PC-9 (cell line): ENCODE data around the gene GAK. TPM values are rescaled to one million over a fixed set of nuclear protein-coding genes. Genes with fewer than 3 reads are reported as not detected.
"Not testable (repeated sequence)": the region's sequence is repeated elsewhere in the genome, so short reads cannot be mapped to it uniquely, and the experiment has no call there.

Experiments used
- BruUV-seq: library from RNA; stranded (reverse); fragments of 400-500 nt; replicated peaks from 2 replicates; lab custom pipeline; 2021; lab: Mats Ljungman, UMichigan
- CTCF ChIA-PET: fragments of 300-600 bp; sonication (Branson Sonifier 250); formaldehyde crosslinking; loops from one replicate; lab custom pipeline; 2022; ENCODE audit warnings: antibody characterized with exemption; lab: Charles Lee
- POLR2A ChIA-PET: fragments of 300-600 bp; sonication (Branson Sonifier 250); formaldehyde crosslinking; loops from one replicate; lab custom pipeline; 2022; ENCODE audit warnings: antibody characterized with exemption; ENCODE audit not compliant: unreplicated experiment; lab: Charles Lee
- DNase-seq, 2 experiments: peaks; one replicate each; pipeline versions ENCODE4 v3.0.0 to v3.0.0-alpha.2; 2015 to 2022; ENCODE audit warnings: mixed read lengths in 1 of 2
- H2AFZ ChIP-seq: fragments of 200-600 bp; sonication (generic); 2 replicates; pipeline ENCODE4 v1.8.1; 2017; ENCODE audit warnings: antibody characterized with exemption
- H3F3A ChIP-seq: fragments of 200-600 bp; sonication (generic); 2 replicates; pipeline ENCODE4 v1.8.1; 2017; ENCODE audit warnings: antibody characterized with exemption, mild to moderate bottlenecking, low read depth; ENCODE audit not compliant: insufficient read depth
- H3K27ac ChIP-seq: fragments of 200-600 bp; sonication (generic); 2 replicates; pipeline ENCODE4 v1.6.1; 2016; ENCODE audit warnings: mixed run types
- H3K27me3 ChIP-seq: fragments of 200-600 bp; sonication (generic); 2 replicates; pipeline ENCODE4 v1.6.1; 2016; ENCODE audit warnings: low read depth, mixed run types; ENCODE audit not compliant: insufficient read depth
- H3K36me3 ChIP-seq: fragments of 200-600 bp; sonication (generic); 2 replicates; pipeline ENCODE4 v1.6.1; 2016; ENCODE audit warnings: low read depth, mixed run types
- H3K4me1 ChIP-seq: fragments of 200-600 bp; sonication (generic); replicated peaks from 2 replicates; pipeline ENCODE4 v1.6.1; 2016; ENCODE audit warnings: mixed run types; ENCODE audit not compliant: insufficient read depth
- H3K4me2 ChIP-seq: fragments of 200-600 bp; sonication (generic); 2 replicates; pipeline ENCODE4 v1.6.1; 2017; ENCODE audit warnings: mixed run types
- H3K4me3 ChIP-seq: fragments of 200-600 bp; sonication (generic); 2 replicates; pipeline ENCODE4 v1.6.1; 2016; ENCODE audit warnings: mixed run types
- H3K79me2 ChIP-seq: fragments of 200-600 bp; sonication (generic); 2 replicates; pipeline ENCODE4 v1.6.1; 2017; ENCODE audit warnings: low read depth, mixed run types
- H3K9me2 ChIP-seq: fragments of 200-600 bp; sonication (generic); 2 replicates; pipeline ENCODE4 v1.8.1; 2017; ENCODE audit warnings: mild to moderate bottlenecking; ENCODE audit not compliant: insufficient read depth
- H3K9me3 ChIP-seq: fragments of 200-600 bp; sonication (generic); 2 replicates; pipeline ENCODE4 v1.8.1; 2016; ENCODE audit warnings: low read depth; ENCODE audit not compliant: insufficient read depth
- H4K20me1 ChIP-seq: fragments of 200-600 bp; sonication (generic); 2 replicates; pipeline ENCODE4 v1.8.1; 2017; ENCODE audit not compliant: insufficient read depth
- CTCF ChIP-seq: fragments of 200-600 bp; sonication (generic); conservative IDR thresholded peaks from 2 replicates; pipeline ENCODE4 v1.6.1; 2017; ENCODE audit warnings: mixed run types, antibody characterized with exemption, mild to moderate bottlenecking, moderate library complexity
- EZH2 ChIP-seq: fragments of 200-600 bp; sonication (generic); IDR thresholded peaks from 2 replicates; pipeline ENCODE4 v1.8.0; 2017; ENCODE audit warnings: antibody characterized with exemption, low read depth
- intact Hi-C: fragments of 100-400 bp; cut with micrococcal nuclease; formaldehyde crosslinking; loops from one replicate; pipeline ENCODE4 v1.10.0; 2022; ENCODE audit not compliant: unreplicated experiment
- total RNA-seq: library from RNA; stranded (reverse); gene quantifications from 2 replicates; pipeline ENCODE4 v1.2.3, GENCODE V29; 2021

Gene GAK
- total RNA-seq, 1 experiment from 2014 or later, result 114 TPM

GRCh38 chr4:924107-925096 is 7.7 kb downstream of the GAK start:
- H3K4me3 ChIP-seq, result no peak overlapping the region
- intact Hi-C loops, result no loop called here
- no peaks in the 10 kb centered on the region for H3K27me3 ChIP-seq
- no peak overlapping the region for H3K27ac ChIP-seq
- peaks cover 87% of the 10 kb centered on the region for H3K79me2 ChIP-seq
- H3K4me1 ChIP-seq, result peaks cover 4% of the 10 kb centered on the region; the same call in 1 of the 2 replicates
- ChIA-PET CTCF (no interaction called here), POLR2A (no interaction called here)
- no peaks in the 10 kb centered on the region for H3K9me2 ChIP-seq
- peaks cover 83% of the 10 kb centered on the region for H4K20me1 ChIP-seq
- H2AFZ ChIP-seq, result no peak overlapping the region
- H3K4me2 ChIP-seq, result no peak overlapping the region
- H3K36me3 ChIP-seq, result no peaks in the 10 kb centered on the region
- peaks cover 6% of the 10 kb centered on the region; the same call in 1 of the 2 replicates for H3F3A ChIP-seq
- no peak for DNase-seq
- H3K9me3 ChIP-seq, result no peaks in the 10 kb centered on the region
- TF ChIP-seq CTCF (no peak), EZH2 (no peak)
- no TSS peak for BruUV-seq

GRCh38 chr4:921830-922331 is 10.2 kb downstream of the GAK start:
- no peak overlapping the region for H2AFZ ChIP-seq
- no peaks in the 10 kb centered on the region for H3F3A ChIP-seq
- ChIA-PET POLR2A (no interaction called here), CTCF (no interaction called here)
- H3K36me3 ChIP-seq, result no peaks in the 10 kb centered on the region
- no peaks in the 10 kb centered on the region for H3K9me3 ChIP-seq
- no peak overlapping the region for H3K27ac ChIP-seq
- H3K9me2 ChIP-seq, result no peaks in the 10 kb centered on the region
- H3K79me2 ChIP-seq, result peaks cover 90% of the 10 kb centered on the region
- BruUV-seq, result no TSS peak
- peaks cover 80% of the 10 kb centered on the region for H4K20me1 ChIP-seq
- no peak for TF ChIP-seq EZH2
- TF ChIP-seq CTCF, result no peak
- H3K4me1 ChIP-seq, result no peaks in the 10 kb centered on the region
- intact Hi-C loops, result no loop called here
- H3K4me3 ChIP-seq, result no peak overlapping the region
- no peak for DNase-seq
- H3K4me2 ChIP-seq, result no peak overlapping the region
- H3K27me3 ChIP-seq, result no peaks in the 10 kb centered on the region

- CTCF ChIA-PET, H3K9me3 ChIP-seq, BruUV-seq, DNase-seq, H3F3A ChIP-seq, POLR2A ChIA-PET, H3K4me2 ChIP-seq, H2AFZ ChIP-seq, H3K36me3 ChIP-seq, H3K27ac ChIP-seq, intact Hi-C loops, H3K4me1 ChIP-seq, H3K9me2 ChIP-seq, H3K4me3 ChIP-seq, H3K27me3 ChIP-seq: not testable (repeated sequence)
- peaks cover 76% of the 10 kb centered on the region for H4K20me1 ChIP-seq
- H3K79me2 ChIP-seq, result peaks cover 87% of the 10 kb centered on the region
Measured at GRCh38 chr4:919004-919680, 13.0 kb downstream of the GAK start.

GRCh38 chr4:918591-918990 is 13.5 kb downstream of the GAK start:
- H3K9me2 ChIP-seq, intact Hi-C loops, BruUV-seq: not testable (repeated sequence)

More at GRCh38 chr4:918591-918990, 13.5 kb downstream of the GAK start:
- H3K27me3 ChIP-seq, H3K27ac ChIP-seq, POLR2A ChIA-PET, H3K4me2 ChIP-seq, H3K4me3 ChIP-seq, H3F3A ChIP-seq, DNase-seq, CTCF ChIA-PET, H2AFZ ChIP-seq, H3K36me3 ChIP-seq, H3K4me1 ChIP-seq, H3K9me3 ChIP-seq: not testable (repeated sequence)
- Histone ChIP-seq H4K20me1 (peaks cover 71% of the 10 kb centered on the region), H3K79me2 (peaks cover 83% of the 10 kb centered on the region)
